DND-41 (cell line): ENCODE measurements around the gene NDUFA12.

Experiments
- EZH2 ChIP-seq: IDR thresholded peaks from 3 replicates; pipeline ENCODE4 v1.6.1; 2012; ENCODE audit warnings: borderline replicate concordance, low read depth, mild to moderate bottlenecking, moderate library complexity, low read length, inconsistent platforms; ENCODE audit not compliant: severe bottlenecking
- TF ChIP-seq, protein P1 (sequence below): IDR thresholded peaks from 2 replicates; pipeline ENCODE4 v1.5.1; 2012; ENCODE audit warnings: borderline replicate concordance, low read length, moderate library complexity, mild to moderate bottlenecking; ENCODE audit not compliant: poor library complexity, severe bottlenecking; ENCODE audit errors: extremely low read depth

DNA sequence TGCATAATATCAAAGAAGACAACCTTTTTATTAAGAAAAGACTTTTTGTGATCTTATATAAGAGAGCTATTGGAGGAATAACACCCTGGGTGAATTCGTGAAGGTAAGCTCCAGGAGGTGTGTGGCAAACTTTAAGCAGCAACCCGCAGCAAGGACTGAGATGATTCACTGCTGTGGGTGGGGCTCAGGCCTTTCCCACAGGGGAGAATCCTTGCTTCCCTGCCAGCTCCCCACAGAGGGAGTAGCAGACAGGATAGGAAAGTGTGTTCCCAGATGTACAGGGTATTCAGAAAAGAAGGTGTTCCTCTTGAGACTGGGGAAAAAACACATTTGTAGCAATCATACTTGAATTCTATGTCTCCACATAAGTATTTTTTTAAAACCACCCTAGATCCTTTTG, 9.2 kb downstream of the NDUFA12 start:
- TF ChIP-seq EZH2, result no peak
- TF ChIP-seq, protein P1, sequence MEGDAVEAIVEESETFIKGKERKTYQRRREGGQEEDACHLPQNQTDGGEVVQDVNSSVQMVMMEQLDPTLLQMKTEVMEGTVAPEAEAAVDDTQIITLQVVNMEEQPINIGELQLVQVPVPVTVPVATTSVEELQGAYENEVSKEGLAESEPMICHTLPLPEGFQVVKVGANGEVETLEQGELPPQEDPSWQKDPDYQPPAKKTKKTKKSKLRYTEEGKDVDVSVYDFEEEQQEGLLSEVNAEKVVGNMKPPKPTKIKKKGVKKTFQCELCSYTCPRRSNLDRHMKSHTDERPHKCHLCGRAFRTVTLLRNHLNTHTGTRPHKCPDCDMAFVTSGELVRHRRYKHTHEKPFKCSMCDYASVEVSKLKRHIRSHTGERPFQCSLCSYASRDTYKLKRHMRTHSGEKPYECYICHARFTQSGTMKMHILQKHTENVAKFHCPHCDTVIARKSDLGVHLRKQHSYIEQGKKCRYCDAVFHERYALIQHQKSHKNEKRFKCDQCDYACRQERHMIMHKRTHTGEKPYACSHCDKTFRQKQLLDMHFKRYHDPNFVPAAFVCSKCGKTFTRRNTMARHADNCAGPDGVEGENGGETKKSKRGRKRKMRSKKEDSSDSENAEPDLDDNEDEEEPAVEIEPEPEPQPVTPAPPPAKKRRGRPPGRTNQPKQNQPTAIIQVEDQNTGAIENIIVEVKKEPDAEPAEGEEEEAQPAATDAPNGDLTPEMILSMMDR, result no peak
